Coronary artery (tissue), 2 donors: ENCODE results near the gene ADRA2B.

ENCODE experiments used
- DNase-seq: peaks from one replicate; pipeline ENCODE4 v3.0.0-alpha.2; 2017; ENCODE audit warnings: low spot score
- H3K27ac ChIP-seq, 2 donors: fragments of 200-600 bp; sonication (generic); one replicate each; pipeline ENCODE4 v1.5.1; 2016 to 2019
- H3K4me3 ChIP-seq: fragments of 200-600 bp; sonication (generic); 2 replicates; pipeline ENCODE4 v1.5.1; 2016; ENCODE audit warnings: mild to moderate bottlenecking, moderate library complexity
- TF ChIP-seq, protein P1 (sequence below): fragments of 200-600 bp; sonication (generic); IDR thresholded peaks from one replicate; pipeline ENCODE4 v1.5.1; 2019; ENCODE audit warnings: antibody characterized with exemption

The ADRA2B gene

DNA sequence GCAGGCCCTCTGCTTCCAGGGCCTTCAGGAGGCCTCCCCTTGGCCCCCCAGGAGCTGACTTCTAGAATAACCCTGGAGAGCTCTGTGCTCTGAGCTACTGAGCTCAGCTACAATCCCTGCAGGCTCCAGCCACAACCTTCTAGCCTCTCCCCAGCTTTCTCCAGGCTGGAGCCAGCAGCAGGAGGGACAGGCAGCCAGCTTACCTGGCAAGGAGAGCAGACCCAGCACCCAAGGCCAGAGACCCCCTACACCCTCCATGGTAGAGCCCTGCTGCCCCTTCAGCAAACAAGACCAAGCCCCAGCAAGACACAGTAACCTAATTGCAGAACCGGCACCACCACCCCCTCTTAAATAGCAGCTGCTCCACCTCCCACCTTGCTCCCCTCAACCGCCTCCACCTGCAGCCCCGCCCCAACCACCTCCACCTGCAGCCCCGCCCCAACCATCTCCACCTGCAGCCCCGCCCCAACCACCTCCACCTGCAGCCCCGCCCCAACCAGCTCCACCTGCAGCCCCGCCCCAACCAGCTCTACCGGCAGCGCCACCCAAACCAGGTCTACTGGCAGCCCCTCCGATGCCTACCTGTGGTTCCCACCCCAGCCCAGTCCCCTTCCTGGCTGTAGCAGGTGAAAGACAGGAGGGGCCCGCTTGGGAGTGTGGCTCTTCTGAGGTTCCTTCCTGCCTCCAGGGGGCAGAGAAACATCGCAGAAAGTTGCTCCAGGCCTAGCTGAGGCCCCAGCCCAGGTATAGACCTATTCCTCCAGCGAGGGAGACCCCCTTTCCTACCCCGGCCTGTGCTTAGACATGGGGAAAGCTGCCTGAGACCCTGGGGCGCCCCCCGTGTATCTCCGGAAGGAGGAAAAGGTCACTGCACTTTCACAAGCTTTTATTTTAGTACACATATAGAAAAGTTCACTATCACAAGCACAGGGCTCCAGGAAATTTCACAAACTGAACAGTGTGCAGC is 22.1 kb upstream of the ADRA2B start, which contains the start of gene ASTL:
ASTL (minus strand) TSS at position 324 of the 967 bp plus-strand sequence; CDS start at position 258, 66 bp downstream.
- TF ChIP-seq, protein P1, sequence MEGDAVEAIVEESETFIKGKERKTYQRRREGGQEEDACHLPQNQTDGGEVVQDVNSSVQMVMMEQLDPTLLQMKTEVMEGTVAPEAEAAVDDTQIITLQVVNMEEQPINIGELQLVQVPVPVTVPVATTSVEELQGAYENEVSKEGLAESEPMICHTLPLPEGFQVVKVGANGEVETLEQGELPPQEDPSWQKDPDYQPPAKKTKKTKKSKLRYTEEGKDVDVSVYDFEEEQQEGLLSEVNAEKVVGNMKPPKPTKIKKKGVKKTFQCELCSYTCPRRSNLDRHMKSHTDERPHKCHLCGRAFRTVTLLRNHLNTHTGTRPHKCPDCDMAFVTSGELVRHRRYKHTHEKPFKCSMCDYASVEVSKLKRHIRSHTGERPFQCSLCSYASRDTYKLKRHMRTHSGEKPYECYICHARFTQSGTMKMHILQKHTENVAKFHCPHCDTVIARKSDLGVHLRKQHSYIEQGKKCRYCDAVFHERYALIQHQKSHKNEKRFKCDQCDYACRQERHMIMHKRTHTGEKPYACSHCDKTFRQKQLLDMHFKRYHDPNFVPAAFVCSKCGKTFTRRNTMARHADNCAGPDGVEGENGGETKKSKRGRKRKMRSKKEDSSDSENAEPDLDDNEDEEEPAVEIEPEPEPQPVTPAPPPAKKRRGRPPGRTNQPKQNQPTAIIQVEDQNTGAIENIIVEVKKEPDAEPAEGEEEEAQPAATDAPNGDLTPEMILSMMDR, result no peak
- no peak for DNase-seq
- H3K4me3 ChIP-seq, result no peak within 1 kb of the TSS
- no peak within 1 kb of the TSS for H3K27ac ChIP-seq

DNA sequence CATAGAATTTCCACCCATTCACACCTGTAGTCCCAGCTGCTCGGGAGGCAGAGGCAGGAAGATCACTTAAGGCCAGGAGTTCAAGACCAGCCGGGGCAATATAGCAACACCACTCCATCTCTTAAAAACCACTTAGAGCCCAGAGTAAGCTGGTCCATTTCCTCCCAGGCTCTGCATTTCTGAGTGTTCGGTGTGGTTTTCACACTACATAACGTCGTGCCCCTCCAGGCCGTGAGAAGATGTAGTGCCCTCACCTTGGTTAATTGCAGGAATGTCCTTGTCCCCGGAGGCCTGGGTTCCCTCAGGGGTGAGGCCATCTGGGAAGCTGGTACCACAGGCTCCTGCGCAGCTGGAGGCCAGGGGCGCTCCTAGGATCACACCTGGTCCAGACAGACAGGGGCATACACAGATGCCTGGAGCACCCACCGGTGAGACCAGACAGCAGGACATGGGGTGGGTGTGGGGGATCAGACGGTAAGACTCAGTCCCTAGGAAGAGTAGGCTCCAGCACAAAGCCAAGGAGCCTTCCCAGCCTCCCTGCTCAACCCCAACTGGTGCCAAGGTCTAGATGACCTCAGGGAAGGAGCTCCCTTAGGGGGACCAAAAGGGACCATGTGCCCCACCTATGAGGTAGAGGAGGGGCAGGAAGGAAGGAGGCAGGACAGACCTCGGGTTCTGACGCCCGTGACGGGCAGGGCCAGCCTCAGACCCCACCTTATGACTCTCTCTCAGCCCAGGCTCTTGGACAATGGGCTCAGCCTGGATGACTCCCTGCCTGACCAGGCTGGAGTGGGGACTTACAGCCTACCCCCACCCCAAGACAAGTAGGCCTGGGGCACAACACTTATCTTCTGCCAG is 21.2 kb upstream of the ADRA2B start:
- Histone ChIP-seq H3K4me3 (no peak overlapping the region), H3K27ac (no peak overlapping the region)
- DNase-seq, result no peak
- TF ChIP-seq, protein P1, result no peak

DNA sequence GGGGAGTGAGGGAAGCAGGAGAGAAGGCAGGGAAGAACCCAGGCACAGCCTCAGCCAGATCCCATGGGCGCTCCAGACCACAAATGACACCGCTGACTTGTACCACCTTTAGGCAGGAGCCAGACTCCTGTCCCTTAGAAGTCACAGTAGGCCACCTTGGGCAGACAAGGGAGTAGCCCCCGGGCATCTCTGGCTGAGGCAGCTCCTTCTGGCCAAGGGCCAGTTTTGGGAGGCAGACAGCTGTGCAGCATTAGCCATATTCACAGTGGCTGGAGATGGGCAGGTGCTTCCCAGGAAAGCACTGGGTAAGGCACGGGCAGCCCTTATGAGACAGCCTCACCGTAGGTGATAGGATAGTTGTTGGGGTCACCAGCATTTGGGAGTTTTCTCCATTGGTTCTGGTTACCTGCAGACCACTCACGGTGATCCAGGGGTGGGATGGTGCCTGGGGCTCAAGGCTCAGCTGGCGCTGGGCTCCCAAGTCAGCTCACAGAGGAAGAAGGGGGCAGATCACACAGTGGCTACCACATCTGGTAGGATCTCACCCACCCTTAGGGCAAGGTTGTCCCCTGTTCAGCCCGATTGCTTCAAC is 19.9 kb upstream of the ADRA2B start:
- Histone ChIP-seq H3K27ac (no peak overlapping the region), H3K4me3 (no peak overlapping the region)
- DNase-seq, result no peak
- TF ChIP-seq, protein P1, result no peak

DNA sequence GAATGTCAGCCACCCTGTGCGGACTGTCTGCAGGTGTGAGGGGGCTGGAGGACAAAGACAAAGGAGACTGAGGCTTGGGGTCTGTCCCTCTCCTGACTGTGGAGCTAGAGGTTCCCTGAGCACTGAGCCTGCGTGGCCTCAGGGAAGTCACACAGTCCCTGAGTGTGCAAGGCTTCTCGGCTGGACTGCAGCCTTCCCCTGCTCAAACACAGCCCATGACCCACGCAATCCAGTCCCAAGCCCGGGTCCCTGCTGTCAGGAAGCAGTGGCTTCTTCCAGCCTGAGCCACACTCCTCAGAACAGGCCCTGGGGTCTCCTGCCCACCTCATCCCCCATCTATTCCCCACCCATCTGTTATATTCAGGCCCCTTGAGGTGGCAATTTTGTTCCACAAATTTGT is 19.2 kb upstream of the ADRA2B start:
- H3K4me3 ChIP-seq, result no peak overlapping the region
- DNase-seq, result no peak
- H3K27ac ChIP-seq, result no peak overlapping the region
- TF ChIP-seq, protein P1, result no peak

- DNase-seq, result no peak
- TF ChIP-seq, protein P1, result no peak
- Histone ChIP-seq H3K27ac (no peak overlapping the region), H3K4me3 (no peak overlapping the region)
Measured at GRCh38 chr2:96135171-96135570, 18.8 kb upstream of the ADRA2B start.

DNA sequence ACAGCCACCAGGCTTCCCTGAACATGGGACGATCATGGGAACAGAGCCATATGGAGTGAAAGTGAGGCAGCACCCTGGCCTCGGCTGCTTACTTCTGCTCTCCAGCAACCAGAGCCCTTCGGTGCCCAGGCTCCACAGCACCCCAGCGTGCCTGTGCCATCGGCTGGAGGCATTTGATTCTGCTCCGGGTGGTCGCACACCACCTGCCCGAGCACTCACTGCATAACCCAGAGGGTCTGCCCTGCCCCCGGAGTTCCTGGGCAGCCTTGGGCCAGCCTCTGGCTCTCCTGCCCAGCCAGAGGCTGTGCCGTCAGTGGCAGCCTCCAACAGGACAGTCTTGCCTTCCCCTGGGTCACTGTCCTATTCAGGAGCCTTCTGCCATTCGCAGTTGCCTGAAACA is 18.1 kb upstream of the ADRA2B start:
- H3K4me3 ChIP-seq, result no peak overlapping the region
- no peak for DNase-seq
- H3K27ac ChIP-seq, result no peak overlapping the region
- TF ChIP-seq, protein P1, result no peak
